ENCODE measurements around the gene INAFM2. TPM values are rescaled to one million over a fixed set of nuclear protein-coding genes. Genes with fewer than 3 reads are reported as not detected.

The INAFM2 gene
- total RNA-seq, 1 donor from 2014 or later, result 14.9 TPM

DNA sequence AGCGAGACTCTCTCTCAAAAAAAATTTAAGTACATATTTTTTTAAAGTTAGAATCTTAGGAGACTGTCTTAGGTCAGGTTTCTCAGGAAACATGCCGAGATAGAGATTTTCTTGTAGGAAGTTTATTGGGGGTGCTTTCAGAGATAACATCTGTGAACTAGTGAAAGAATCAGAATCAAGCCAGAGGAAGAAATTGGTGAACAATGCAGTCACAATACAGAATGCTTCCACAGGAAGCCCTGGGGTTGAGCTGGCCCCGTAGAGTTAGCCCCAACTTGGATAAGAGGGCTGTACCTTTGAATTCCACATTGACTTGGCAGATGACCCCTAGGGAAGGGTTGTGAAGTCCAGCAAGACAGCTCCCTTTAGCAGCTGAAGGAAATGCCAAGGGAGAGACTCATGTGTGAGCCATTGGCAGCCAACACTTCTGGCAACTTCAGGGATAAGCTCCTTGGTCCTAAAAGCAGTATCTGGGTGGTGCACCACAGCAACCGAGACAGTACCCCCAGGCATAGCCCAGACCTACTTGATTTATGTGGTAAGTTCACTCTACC, 8.7 kb upstream of the INAFM2 start:
- DNase-seq (ENCODE audit: low read depth), result no peak
- Histone ChIP-seq H3K27me3 (ENCODE audit: control insufficient read depth, insufficient read depth, low read length) (peaks cover 23% of the 10 kb centered on the region), H3K36me3 (ENCODE audit: control insufficient read depth, insufficient read depth, low read length) (no peaks in the 10 kb centered on the region), H3K4me3 (ENCODE audit: low read depth, low read length) (no peak overlapping the region)
- TF ChIP-seq, protein P1, sequence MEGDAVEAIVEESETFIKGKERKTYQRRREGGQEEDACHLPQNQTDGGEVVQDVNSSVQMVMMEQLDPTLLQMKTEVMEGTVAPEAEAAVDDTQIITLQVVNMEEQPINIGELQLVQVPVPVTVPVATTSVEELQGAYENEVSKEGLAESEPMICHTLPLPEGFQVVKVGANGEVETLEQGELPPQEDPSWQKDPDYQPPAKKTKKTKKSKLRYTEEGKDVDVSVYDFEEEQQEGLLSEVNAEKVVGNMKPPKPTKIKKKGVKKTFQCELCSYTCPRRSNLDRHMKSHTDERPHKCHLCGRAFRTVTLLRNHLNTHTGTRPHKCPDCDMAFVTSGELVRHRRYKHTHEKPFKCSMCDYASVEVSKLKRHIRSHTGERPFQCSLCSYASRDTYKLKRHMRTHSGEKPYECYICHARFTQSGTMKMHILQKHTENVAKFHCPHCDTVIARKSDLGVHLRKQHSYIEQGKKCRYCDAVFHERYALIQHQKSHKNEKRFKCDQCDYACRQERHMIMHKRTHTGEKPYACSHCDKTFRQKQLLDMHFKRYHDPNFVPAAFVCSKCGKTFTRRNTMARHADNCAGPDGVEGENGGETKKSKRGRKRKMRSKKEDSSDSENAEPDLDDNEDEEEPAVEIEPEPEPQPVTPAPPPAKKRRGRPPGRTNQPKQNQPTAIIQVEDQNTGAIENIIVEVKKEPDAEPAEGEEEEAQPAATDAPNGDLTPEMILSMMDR (IDR thresholded peaks at IDR 0.05; ENCODE audit: insufficient read depth, low read length, poor library complexity, severe bottlenecking), result no peak

DNA sequence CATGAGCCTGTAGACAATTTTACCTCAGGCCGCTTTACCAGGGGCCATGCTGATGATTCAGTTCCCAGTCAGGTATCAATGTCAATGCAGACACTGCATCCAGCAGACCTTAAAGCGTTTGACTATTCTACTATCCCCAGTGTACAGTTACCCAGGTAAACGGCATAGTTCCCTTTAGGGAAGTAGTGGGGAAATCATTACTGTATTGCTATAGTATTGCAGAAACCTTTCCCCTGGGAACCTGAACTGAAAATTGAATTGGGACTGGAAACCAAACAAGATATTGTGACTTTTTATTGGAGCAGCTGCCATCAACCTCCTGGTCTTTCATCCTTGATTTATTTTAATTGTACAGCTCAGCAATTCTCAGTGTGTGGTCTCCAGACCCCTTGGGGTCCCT, 6.6 kb upstream of the INAFM2 start:
- peaks cover 13% of the 10 kb centered on the region for H3K27me3 ChIP-seq (ENCODE audit: control insufficient read depth, insufficient read depth, low read length)
- no peaks in the 10 kb centered on the region for H3K36me3 ChIP-seq (ENCODE audit: control insufficient read depth, insufficient read depth, low read length)
- DNase-seq (ENCODE audit: low read depth), result no peak
- TF ChIP-seq, protein P1 (IDR thresholded peaks at IDR 0.05; ENCODE audit: insufficient read depth, low read length, poor library complexity, severe bottlenecking), result no peak
- no peak overlapping the region for H3K4me3 ChIP-seq (ENCODE audit: low read depth, low read length)

DNA sequence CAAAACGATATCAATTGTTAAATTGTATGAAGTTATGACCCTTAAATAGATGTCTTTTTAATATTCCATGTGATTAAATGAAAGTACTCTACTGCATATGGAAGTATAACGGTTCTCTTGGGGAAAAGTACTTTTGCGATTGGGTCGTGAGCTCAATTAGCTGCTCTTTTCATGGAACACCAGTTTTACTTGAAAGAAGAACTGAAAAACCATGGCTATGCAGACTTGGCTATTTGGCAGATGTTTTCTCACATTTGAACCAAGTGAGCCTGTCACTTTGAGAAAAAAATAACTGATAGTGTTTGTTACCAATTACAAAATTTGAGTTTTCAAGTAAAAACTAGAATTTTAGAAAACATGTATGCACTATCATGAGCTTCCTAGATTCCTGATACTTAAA, 5.9 kb upstream of the INAFM2 start:
- no peak overlapping the region for H3K4me3 ChIP-seq (ENCODE audit: low read depth, low read length)
- no peaks in the 10 kb centered on the region for H3K36me3 ChIP-seq (ENCODE audit: control insufficient read depth, insufficient read depth, low read length)
- TF ChIP-seq, protein P1 (IDR thresholded peaks at IDR 0.05; ENCODE audit: insufficient read depth, low read length, poor library complexity, severe bottlenecking), result no peak
- H3K27me3 ChIP-seq (ENCODE audit: control insufficient read depth, insufficient read depth, low read length), result peaks cover 9% of the 10 kb centered on the region
- no peak for DNase-seq (ENCODE audit: low read depth)

DNA sequence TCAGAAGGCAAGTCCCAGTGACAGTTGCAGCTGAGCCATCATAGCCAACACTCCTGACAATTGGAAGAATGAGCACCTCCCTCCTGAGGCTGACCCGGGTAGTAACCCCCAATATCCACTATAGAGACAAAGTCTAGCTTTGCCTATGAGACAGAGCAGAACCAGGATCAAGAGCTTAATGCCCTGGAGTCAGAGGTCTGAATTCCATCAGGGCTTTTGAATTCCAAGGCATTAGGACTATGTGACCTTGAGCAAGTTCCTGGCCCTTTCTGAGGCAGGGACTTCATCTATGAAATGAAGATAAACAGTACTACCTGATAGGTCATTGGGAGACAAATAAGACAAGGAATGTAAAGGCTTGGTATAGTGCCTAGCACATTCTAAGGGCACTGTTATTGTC, 3.1 kb upstream of the INAFM2 start:
- H3K4me3 ChIP-seq (ENCODE audit: low read depth, low read length), result no peak overlapping the region
- peaks cover 6% of the 10 kb centered on the region for H3K27me3 ChIP-seq (ENCODE audit: control insufficient read depth, insufficient read depth, low read length)
- DNase-seq (ENCODE audit: low read depth), result no peak
- TF ChIP-seq, protein P1 (IDR thresholded peaks at IDR 0.05; ENCODE audit: insufficient read depth, low read length, poor library complexity, severe bottlenecking), result no peak
- H3K36me3 ChIP-seq (ENCODE audit: control insufficient read depth, insufficient read depth, low read length), result no peaks in the 10 kb centered on the region

DNA sequence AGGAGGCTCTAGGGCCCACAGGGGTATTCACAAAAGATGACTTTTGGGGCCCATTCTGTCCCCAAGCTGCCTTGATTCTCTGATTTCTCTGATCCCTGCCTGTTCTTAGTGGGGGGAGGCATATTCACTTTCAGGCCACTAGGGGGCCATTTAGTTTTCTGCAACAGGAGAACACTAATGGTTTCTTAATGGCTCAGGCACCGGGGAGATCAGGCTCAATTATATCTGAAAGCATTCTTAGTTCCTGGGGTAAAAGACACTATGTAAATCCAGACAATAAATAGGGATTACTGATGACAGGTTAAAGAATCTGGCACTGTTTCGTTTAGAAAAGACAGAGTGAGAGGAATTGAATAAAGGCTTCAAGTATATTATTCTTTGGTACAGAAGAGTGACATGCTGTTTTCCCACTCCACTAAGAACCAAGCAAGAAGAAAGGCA, 2.5 kb upstream of the INAFM2 start:
- no peak for DNase-seq (ENCODE audit: low read depth)

More for the DNA sequence above, 2.5 kb upstream of the INAFM2 start:
- Histone ChIP-seq H3K36me3 (ENCODE audit: control insufficient read depth, insufficient read depth, low read length) (no peaks in the 10 kb centered on the region), H3K27me3 (ENCODE audit: control insufficient read depth, insufficient read depth, low read length) (peaks cover 6% of the 10 kb centered on the region), H3K4me3 (ENCODE audit: low read depth, low read length) (no peak overlapping the region)
- TF ChIP-seq, protein P1 (IDR thresholded peaks at IDR 0.05; ENCODE audit: insufficient read depth, low read length, poor library complexity, severe bottlenecking), result peak; percentile 86
